T-cell (primary cell): ENCODE data around the gene C2orf66. TPM values are rescaled to one million over a fixed set of nuclear protein-coding genes. Genes with fewer than 3 reads are reported as not detected.

ENCODE experiments used
- ATAC-seq, 4 experiments: fragments of 200-7000 bp in 3 of 4; fragments of 150-1000 bp in 1 of 4; cut with Tn5 transposase; replicated peaks in 1 of 4; 1 replicate in 3 of 4; 2 replicates in 1 of 4; pipeline ENCODE4 v1.10.0; 2021; ENCODE audit warnings: moderate library complexity in 3 of 4, mild to moderate bottlenecking in 2 of 4, moderate number of reproducible peaks in 1 of 4
- CTCF ChIA-PET, 2 donors: fragments of 300-600 bp; sonication (Branson Sonifier 250); formaldehyde crosslinking; loops; one replicate each; lab custom pipeline; 2022; ENCODE audit warnings: antibody characterized with exemption in 2 of 2; lab: Charles Lee
- POLR2A ChIA-PET, 2 donors: fragments of 300-600 bp; sonication (Branson Sonifier 250); formaldehyde crosslinking; loops; one replicate each; lab custom pipeline; 2022; ENCODE audit warnings: antibody characterized with exemption in 2 of 2; lab: Charles Lee
- DNase-seq, 35 experiments: peaks; one replicate each; pipeline versions ENCODE4 v3.0.0 to v3.0.0-alpha.2; 2013 to 2023
- H3K27ac ChIP-seq: one replicate; pipeline ENCODE4 v1.5.1; 2013; ENCODE audit warnings: low read length
- H3K27me3 ChIP-seq, 2 experiments: replicated peaks in 1 of 2; 1 replicate in 1 of 2; 2 replicates in 1 of 2; pipeline versions ENCODE4 v1.6.1 to v1.7.0; 2013; ENCODE audit warnings: low read length in 1 of 2, mixed read lengths in 1 of 2; ENCODE audit not compliant: control insufficient read depth in 2 of 2, insufficient read depth in 2 of 2; ENCODE audit errors: extremely low read depth in 1 of 2
- H3K36me3 ChIP-seq, 2 donors: 1 replicate in 1 of 2; 2 replicates in 1 of 2; pipeline versions ENCODE4 v1.6.1 to v1.7.0; 2013; ENCODE audit warnings: low read length in 1 of 2; ENCODE audit not compliant: control insufficient read depth in 2 of 2, insufficient read depth in 1 of 2; ENCODE audit errors: extremely low read depth in 1 of 2
- H3K4me1 ChIP-seq, 2 experiments: 1 replicate in 1 of 2; 2 replicates in 1 of 2; pipeline versions ENCODE4 v1.6.1 to v1.7.0; 2013; ENCODE audit warnings: low read length in 2 of 2, mixed read lengths in 1 of 2; ENCODE audit not compliant: insufficient read depth in 2 of 2, control insufficient read depth in 1 of 2; ENCODE audit errors: extremely low read depth in 1 of 2
- H3K4me3 ChIP-seq, 2 donors: 1 replicate in 1 of 2; 2 replicates in 1 of 2; pipeline versions ENCODE4 v1.5.1 to v1.7.0; 2013; ENCODE audit warnings: mild to moderate bottlenecking in 2 of 2, low read length in 1 of 2, moderate library complexity in 1 of 2; ENCODE audit not compliant: control insufficient read depth in 1 of 2; ENCODE audit errors: extremely low read depth in 1 of 2
- H3K9me3 ChIP-seq: 2 replicates; pipeline ENCODE4 v1.7.0; 2013
- H3K27ac Mint-ChIP-seq, 2 donors: one replicate each; pipeline ENCODE4 v1.8.0; 2020 to 2021; ENCODE audit warnings: mild to moderate bottlenecking in 2 of 2, mixed read lengths in 2 of 2
- H3K27me3 Mint-ChIP-seq, 2 donors: one replicate each; pipeline ENCODE4 v1.8.0; 2021 to 2022; ENCODE audit warnings: mixed read lengths in 2 of 2
- H3K36me3 Mint-ChIP-seq: one replicate; pipeline ENCODE4 v1.8.0; 2021; ENCODE audit warnings: mixed read lengths
- H3K4me1 Mint-ChIP-seq, 3 donors: one replicate each; pipeline ENCODE4 v1.8.0; 2020 to 2022; ENCODE audit warnings: mixed read lengths in 3 of 3, mild to moderate bottlenecking in 1 of 3
- H3K4me3 Mint-ChIP-seq, 3 donors: one replicate each; pipeline ENCODE4 v1.8.0; 2020 to 2022; ENCODE audit warnings: mild to moderate bottlenecking in 3 of 3, mixed read lengths in 3 of 3, moderate library complexity in 3 of 3
- H3K9me3 Mint-ChIP-seq, 3 donors: one replicate each; pipeline ENCODE4 v1.8.0; 2020 to 2022; ENCODE audit warnings: mixed read lengths in 3 of 3
- WGBS: methylation state at CpG from one replicate; pipeline ENCODE4 v1.1.5; 2013; ENCODE audit warnings: missing lambda C conversion rate; ENCODE audit not compliant: insufficient coverage; 5-methylcytosine and 5-hydroxymethylcytosine counted together
- total RNA-seq, 35 experiments: library from RNA in 6 of 35; stranded (reverse) in 6 of 35; fragments of 120-200 nt in 1 of 35; gene quantifications; one replicate each; pipeline versions ENCODE4 v1.2.1 to v1.2.4 and lab custom pipeline; 2013 to 2026

C2orf66 gene
- total RNA-seq, 5 donors from 2014 or later (not counting 1 experiment from before 2014, with no cell fraction given): not detected

DNA sequence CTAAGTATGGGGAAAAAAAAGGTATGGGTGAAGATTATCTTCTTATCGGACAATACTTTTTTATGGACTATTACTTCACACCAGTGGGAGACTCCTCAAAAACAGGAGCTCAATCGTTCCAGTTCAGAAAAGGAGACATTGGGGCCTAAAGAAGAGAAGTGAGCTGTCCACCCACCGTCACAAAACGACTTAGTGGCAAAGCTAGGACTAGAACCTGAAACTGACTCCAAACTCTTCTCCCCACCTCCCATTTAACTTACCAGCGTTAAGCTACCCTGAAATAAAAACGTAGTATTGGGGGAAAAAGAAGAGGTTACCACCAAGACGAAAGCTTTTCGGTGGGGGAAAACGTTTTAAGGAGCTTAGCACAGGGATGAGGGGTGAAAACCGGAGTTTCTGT lies 10.2 kb downstream of the C2orf66 start:
- no peak for DNase-seq
- CTCF ChIA-PET: interaction anchor here (0.6 to 1.5 kb wide), 10 partner anchors 9 to 1568 kb away, joined by 3 to 4 read pairs (median 3); partner anchors contain the start of genes COQ10B (in 1 of the 2) and MARS2 (in 1 of the 2)
- Mint-ChIP-seq H3K27me3 (peaks cover 3 to 11% of the 10 kb centered on the region in 2 donors), H3K27ac (peak overlapping the region; percentile 89 to 96), H3K36me3 (peaks cover 21% of the 10 kb centered on the region), H3K9me3 (no peaks in the 10 kb centered on the region), H3K4me1 (peaks cover 25 to 40% (median 40%) of the 10 kb centered on the region in 3 donors), H3K4me3 (peak overlapping the region; percentile 90 to 100 (median 97))
- Histone ChIP-seq H3K4me1 (peaks cover 5 to 16% of the 10 kb centered on the region in 2 experiments), H3K4me3 (peak overlapping the region; percentile 74 to 92), H3K27me3 (peaks cover 0 to 11% of the 10 kb centered on the region in 2 experiments), H3K36me3 (peaks cover 7 to 20% of the 10 kb centered on the region in 2 donors), H3K27ac (peak overlapping the region; percentile 63), H3K9me3 (no peaks in the 10 kb centered on the region)
- POLR2A ChIA-PET: interaction anchor here (0.6 to 0.8 kb wide), 5 partner anchors 136 to 1493 kb away, joined by 3 to 6 read pairs (median 4); partner anchors contain the start of gene COQ10B (in 1 of the 2)
- peak in 1 of 4 experiments; percentile 6 for ATAC-seq
- no CpG with 5 or more reads among the region's 10 CpGs for WGBS

- no peaks in the 10 kb centered on the region for H3K27me3 Mint-ChIP-seq
- H3K27me3 ChIP-seq: no peaks in the 10 kb centered on the region
- no peak overlapping the region for H3K27ac ChIP-seq
- peaks cover 0 to 2% of the 10 kb centered on the region in 2 experiments for H3K4me1 ChIP-seq
- WGBS: no CpG with 5 or more reads among the region's 3 CpGs
- H3K4me3 Mint-ChIP-seq: no peak overlapping the region
- no peak for DNase-seq
- no peaks in the 10 kb centered on the region for H3K9me3 Mint-ChIP-seq
- no peak overlapping the region for H3K4me3 ChIP-seq
- H3K36me3 Mint-ChIP-seq: peaks cover 54% of the 10 kb centered on the region
- peaks cover 7 to 70% of the 10 kb centered on the region in 2 donors for H3K36me3 ChIP-seq
- ChIA-PET CTCF (no interaction called here), POLR2A (no interaction called here)
- H3K4me1 Mint-ChIP-seq: peaks cover 11 to 27% (median 25%) of the 10 kb centered on the region in 3 donors
- no peak for ATAC-seq
- H3K9me3 ChIP-seq: no peaks in the 10 kb centered on the region
- H3K27ac Mint-ChIP-seq: no peak overlapping the region
These were observed 16.3 kb downstream of the C2orf66 start for GRCh38 chr2:196792865-196793264.

DNA sequence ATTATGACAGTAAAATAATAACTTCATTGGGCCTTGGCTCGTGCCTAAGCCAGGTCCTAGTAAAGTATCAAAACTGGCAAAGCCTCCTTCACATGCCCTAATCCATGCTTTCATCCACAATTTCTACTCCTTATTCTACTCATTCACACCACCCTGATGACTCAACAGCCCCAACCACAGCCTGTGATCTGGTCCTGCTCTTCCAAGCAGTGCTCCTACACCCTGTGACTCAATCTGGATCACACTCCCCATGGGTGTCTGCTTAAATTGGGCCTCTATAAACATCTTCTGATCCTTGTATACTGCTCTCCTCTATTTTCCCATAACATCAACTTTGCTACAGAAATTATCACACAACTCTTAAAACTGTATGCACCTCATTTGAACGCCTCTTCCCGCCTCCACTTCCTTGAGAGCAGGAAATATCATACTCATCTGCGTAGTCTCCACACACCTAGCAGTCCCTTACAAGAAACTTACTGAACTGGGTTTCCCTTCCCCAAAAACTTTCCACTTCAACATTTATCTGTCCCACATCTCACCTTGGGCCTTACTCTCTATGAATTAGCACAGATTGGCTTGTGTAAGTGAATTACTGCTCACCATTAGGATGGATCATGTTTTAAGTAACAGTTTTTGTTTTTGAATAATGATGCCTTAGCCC lies 25.6 kb downstream of the C2orf66 start:
- no peak overlapping the region for H3K27ac ChIP-seq
- no peak for DNase-seq
- ChIA-PET POLR2A (no interaction called here), CTCF (no interaction called here)
- no peaks in the 10 kb centered on the region for H3K27me3 Mint-ChIP-seq
- H3K4me1 Mint-ChIP-seq: peaks cover 8 to 10% (median 9%) of the 10 kb centered on the region in 3 donors
- no peak overlapping the region for H3K4me3 ChIP-seq
- peaks cover 5 to 76% of the 10 kb centered on the region in 2 donors for H3K36me3 ChIP-seq
- no peaks in the 10 kb centered on the region for H3K4me1 ChIP-seq
- no peak overlapping the region for H3K4me3 Mint-ChIP-seq
- WGBS: 53% methylated on average over 4 of the region's 4 CpGs
- peak in 1 of 4 experiments; percentile 19 for ATAC-seq
- no peaks in the 10 kb centered on the region for H3K27me3 ChIP-seq
- no peaks in the 10 kb centered on the region for H3K9me3 ChIP-seq
- peaks cover 38% of the 10 kb centered on the region for H3K36me3 Mint-ChIP-seq
- H3K9me3 Mint-ChIP-seq: no peaks in the 10 kb centered on the region
- H3K27ac Mint-ChIP-seq: peak overlapping the region in 1 of 2 donors; percentile 4

DNA sequence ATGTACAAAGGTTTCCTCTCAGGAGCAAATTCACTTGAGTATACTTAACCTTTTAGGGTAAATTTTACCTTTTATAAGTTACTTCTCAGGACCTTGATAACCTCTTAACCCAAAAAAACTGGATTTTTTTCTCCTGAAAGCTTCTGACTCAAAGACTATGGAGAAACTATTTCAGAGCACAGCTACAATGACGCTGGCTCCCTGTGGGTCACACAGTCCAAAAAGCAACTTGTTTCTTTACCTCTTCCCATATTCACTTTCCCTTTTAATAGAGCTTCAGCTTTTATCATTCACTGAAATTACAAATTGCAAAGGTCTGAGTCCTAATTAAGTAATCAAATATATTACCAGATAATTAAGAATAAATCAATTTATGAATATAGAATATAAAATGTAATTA lies 42.1 kb downstream of the C2orf66 start:
- ATAC-seq: no peak
- 100% methylated on average over 1 of the region's 1 CpG for WGBS
- H3K27ac ChIP-seq: no peak overlapping the region
- H3K36me3 ChIP-seq: peaks cover 2 to 41% of the 10 kb centered on the region in 2 donors
- ChIA-PET CTCF (no interaction called here), POLR2A (interaction anchor here (0.6 kb wide), 3 partner anchors 196 to 826 kb away, joined by 3 to 8 read pairs (median 5); no protein-coding TSS in a partner anchor)
- Mint-ChIP-seq H3K4me1 (no peaks in the 10 kb centered on the region), H3K9me3 (no peaks in the 10 kb centered on the region), H3K4me3 (no peak overlapping the region), H3K27me3 (no peaks in the 10 kb centered on the region), H3K36me3 (peaks cover 62% of the 10 kb centered on the region), H3K27ac (no peak overlapping the region)
- H3K27me3 ChIP-seq: no peaks in the 10 kb centered on the region
- DNase-seq: no peak
- no peak overlapping the region for H3K4me3 ChIP-seq
- H3K4me1 ChIP-seq: no peaks in the 10 kb centered on the region
- H3K9me3 ChIP-seq: no peaks in the 10 kb centered on the region

DNA sequence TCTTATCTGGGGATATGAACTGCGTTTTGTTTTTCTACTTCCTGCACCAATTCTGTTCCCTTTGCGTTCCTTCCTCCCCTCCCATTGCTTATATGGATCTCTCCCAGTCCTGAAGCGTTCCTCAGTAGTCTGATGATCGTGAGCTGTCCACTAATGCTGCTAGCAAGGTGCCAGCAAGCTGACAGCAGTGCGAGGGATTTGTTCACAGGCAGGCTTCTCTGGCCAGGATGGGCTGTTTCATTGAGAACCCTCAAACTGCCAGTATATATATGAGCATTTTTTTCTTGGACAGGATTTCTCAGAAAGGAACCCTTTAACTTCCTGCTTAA lies 49.8 kb downstream of the C2orf66 start:
- Histone ChIP-seq H3K9me3 (no peaks in the 10 kb centered on the region), H3K36me3 (peaks cover 0 to 8% of the 10 kb centered on the region in 2 donors), H3K4me3 (no peak overlapping the region), H3K27ac (no peak overlapping the region), H3K27me3 (no peaks in the 10 kb centered on the region), H3K4me1 (no peaks in the 10 kb centered on the region)
- ATAC-seq: no peak
- Mint-ChIP-seq H3K27me3 (no peaks in the 10 kb centered on the region), H3K27ac (no peak overlapping the region), H3K36me3 (peaks cover 34% of the 10 kb centered on the region), H3K9me3 (peaks cover 19 to 29% (median 24%) of the 10 kb centered on the region in 3 donors), H3K4me1 (no peaks in the 10 kb centered on the region), H3K4me3 (no peak overlapping the region)
- 100% methylated on average over 1 of the region's 5 CpGs for WGBS
- DNase-seq: no peak
- ChIA-PET CTCF (interaction anchor here in 1 of 2 donors (0.5 to 1.9 kb wide), 2 partner anchors 8 to 9 kb away, joined by 4 to 5 read pairs; no protein-coding TSS in a partner anchor), POLR2A (no interaction called here)

DNA sequence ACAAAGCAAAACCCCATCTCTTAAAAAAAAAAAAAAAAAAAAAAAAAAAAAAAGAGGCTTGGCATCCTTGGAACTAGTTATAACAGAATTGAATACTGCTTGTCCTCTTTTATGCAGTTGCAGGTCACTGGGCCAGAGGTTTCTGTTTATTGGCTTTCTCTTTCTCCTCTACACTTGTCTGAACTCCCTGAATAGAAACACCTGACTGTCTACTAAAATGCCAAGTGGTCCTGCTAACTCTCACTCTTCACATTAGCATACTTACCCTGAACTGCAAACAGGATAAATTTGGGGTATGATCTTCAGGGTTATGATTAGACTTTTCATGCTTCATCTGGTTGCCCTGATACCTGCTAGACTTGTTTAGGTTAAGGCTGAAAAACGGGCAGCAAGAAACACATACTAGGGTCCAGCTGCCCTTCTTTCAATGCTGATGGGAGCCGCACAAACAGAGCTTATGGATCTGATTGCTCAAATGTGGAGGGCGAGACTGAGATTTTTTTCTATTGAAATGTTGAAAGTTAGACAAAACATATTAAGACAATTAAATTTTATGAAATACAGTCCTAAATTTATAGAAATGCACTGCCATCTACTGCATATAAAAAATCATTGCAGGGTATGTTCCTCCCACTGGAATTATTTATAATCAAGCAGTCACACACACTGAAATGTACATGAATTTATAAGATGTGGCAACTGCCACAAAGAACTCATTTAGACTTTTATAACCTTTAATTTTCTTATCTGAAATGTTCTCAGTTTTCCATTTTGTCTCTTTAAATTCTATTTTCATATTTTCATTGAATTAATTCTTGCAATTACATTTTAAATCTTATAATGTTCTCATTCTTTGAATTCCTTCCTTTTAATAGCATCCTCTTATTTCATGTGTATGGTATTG lies 50.4 kb downstream of the C2orf66 start:
- no peaks in the 10 kb centered on the region for H3K27me3 Mint-ChIP-seq
- H3K9me3 ChIP-seq: no peaks in the 10 kb centered on the region
- no peak for ATAC-seq
- 100% methylated on average over 1 of the region's 3 CpGs for WGBS
- no peaks in the 10 kb centered on the region for H3K27me3 ChIP-seq
- H3K4me3 Mint-ChIP-seq: no peak overlapping the region
- no peak overlapping the region for H3K27ac Mint-ChIP-seq
- peaks cover 22 to 35% (median 24%) of the 10 kb centered on the region in 3 donors for H3K9me3 Mint-ChIP-seq
- H3K4me1 ChIP-seq: no peaks in the 10 kb centered on the region
- peaks cover 28% of the 10 kb centered on the region for H3K36me3 Mint-ChIP-seq
- no peaks in the 10 kb centered on the region for H3K4me1 Mint-ChIP-seq
- ChIA-PET POLR2A (interaction anchor here in 1 of 2 donors (0.6 kb wide), 1 partner anchor 725 kb away, joined by 6 read pairs; no protein-coding TSS in a partner anchor), CTCF (interaction anchor here (0.5 to 1.9 kb wide), 3 partner anchors 8 to 194 kb away, joined by 3 to 7 read pairs (median 5); no protein-coding TSS in a partner anchor)
- no peak overlapping the region for H3K27ac ChIP-seq
- no peak for DNase-seq
- no peak overlapping the region for H3K4me3 ChIP-seq
- peaks cover 0 to 8% of the 10 kb centered on the region in 2 donors for H3K36me3 ChIP-seq
